SKM-1 (cell line): Measurements from ENCODE around the gene SP2.

Source experiments
- DNase-seq: peaks from one replicate; lab custom pipeline; 2025; ENCODE audit not compliant: unreplicated experiment; lab: John Stamatoyannopoulos, UW

Gene SP2

GRCh38 chr17:47895856-47896671 lies at the start of gene SP2:
Gene SP2, plus strand, starts transcription at chr17:47896236. Its CDS starts 51 bp downstream, at chr17:47896287.
- DNase-seq = peak; percentile 99

DNA sequence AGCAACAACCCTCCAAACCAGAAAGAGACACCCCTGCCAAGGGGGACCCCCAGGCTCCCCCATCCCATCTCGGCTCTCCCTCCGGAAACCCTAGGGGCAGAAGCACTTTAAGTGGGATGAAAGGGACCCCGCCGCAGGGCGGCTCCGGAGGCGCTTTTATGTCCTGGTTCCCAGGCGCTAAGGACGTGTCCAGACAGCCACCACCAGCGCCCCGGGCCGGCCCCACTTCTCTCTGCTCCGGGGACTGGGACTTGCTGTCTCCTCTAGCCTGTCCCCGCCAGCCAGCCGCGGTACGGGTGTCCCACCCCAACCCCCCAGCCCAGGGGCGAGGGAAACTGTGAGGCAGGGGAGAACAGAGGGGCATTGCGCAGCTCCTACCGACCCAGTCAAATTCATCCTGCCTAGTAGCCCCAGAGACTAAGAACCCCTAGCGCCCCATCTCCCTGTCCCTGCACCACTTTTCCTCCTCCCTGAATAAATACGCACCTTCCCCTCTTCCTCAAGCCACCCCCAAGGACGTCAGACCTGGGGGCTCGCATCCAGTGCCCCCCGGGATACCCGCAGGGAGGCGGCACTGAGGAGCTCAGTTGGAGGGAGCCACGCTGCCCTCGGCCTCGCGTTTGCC lies 49.2 kb upstream of the SP2 start:
- no peak for DNase-seq

DNA sequence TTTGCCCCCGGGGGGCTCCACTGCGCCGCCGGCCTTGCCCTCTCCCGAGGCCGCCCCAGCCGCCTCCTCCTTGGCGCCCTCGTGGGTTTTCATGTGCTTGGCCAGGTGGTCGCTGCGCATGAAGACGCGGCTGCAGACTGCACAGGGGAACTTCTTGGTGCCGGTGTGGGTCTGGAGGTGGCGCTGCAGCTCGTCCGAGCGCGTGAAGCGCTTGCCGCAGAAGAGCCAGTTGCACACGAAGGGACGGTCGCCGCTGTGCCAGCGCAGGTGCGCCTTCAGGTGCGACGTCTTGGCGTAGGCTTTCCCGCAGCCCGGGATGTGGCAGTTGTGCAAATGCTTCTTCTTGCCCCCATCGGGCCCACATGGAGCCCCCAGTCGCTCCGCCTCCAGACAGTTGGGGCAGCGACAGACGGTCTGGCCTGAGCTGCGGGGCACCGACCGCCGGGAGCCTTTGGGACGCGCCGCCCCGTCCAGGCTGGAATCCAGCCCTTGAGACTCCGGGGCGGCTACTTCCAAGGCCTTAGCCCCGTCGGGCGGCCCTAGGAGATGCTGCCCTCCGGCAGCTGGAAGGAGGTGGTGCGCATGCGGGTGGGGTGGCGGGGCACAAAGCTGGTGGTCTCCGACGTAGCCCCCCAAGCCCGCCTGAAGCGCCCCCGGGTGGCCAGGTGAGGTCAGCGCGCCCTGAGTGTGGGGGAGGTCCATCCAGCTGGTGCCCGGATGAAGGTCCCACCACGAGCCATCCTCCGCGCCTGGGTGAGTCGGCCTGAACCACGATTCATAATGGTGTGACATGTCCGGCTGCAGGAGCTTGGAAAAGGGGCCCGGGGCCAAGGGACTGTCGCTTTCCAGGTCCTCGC lies 48.5 kb upstream of the SP2 start:
- no peak for DNase-seq

GRCh38 chr17:47848198-47848513 lies 47.9 kb upstream of the SP2 start:
- DNase-seq = no peak

- no peak for DNase-seq
These were observed 45.7 kb upstream of the SP2 start for GRCh38 chr17:47850373-47850691.

DNA sequence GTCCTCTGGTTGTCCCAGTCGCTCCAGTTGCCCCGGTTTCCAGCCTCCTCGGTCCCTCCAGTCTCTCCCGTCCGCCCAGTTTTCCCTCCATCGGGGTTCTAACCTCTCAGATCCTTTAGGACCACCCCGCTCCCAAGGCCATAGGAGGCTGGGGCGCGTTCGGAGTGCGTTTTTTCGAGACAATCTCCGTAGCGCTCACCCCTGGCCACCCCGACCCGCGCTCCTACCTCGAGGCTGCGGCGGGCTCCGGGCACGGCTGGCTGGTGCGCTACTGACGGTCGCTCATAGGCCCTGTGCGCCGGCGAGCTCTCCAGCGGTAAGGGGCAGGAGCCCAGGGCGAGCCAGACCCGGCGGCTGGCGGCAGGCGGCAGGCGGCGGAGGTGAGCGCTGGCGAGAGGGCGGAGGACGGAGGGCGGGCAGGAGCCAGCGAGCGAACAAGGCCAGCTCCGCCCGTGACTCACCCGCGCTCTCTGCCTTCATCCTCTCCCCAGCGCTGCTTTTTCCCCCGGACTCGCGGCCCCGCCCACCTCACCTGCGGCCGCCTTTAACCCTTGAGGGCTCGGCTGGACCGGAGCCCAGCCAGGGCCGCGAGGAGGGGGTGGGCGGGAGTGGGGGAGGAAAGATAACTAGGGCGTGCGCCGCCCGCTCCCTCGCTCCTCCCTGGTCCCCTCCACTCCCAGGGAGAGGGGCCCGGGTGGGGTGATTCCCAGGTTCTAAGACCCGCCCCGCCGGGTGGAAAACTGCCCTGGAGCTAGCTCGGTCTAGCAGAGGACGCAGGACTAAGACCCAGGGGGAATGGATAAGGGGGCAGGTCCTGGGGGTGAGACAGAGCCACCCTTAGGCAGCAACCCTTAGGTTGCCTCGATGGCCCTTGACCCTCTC lies 45.1 kb upstream of the SP2 start, which contains the start of gene SP6:
Gene SP6 (minus strand): TSS at position 472 of the 882 bp plus-strand sequence. CDS start 2,734 bp downstream, outside the sequence.
- DNase-seq = no peak

GRCh38 chr17:47851764-47852112 lies 44.3 kb upstream of the SP2 start:
- DNase-seq = no peak

DNA sequence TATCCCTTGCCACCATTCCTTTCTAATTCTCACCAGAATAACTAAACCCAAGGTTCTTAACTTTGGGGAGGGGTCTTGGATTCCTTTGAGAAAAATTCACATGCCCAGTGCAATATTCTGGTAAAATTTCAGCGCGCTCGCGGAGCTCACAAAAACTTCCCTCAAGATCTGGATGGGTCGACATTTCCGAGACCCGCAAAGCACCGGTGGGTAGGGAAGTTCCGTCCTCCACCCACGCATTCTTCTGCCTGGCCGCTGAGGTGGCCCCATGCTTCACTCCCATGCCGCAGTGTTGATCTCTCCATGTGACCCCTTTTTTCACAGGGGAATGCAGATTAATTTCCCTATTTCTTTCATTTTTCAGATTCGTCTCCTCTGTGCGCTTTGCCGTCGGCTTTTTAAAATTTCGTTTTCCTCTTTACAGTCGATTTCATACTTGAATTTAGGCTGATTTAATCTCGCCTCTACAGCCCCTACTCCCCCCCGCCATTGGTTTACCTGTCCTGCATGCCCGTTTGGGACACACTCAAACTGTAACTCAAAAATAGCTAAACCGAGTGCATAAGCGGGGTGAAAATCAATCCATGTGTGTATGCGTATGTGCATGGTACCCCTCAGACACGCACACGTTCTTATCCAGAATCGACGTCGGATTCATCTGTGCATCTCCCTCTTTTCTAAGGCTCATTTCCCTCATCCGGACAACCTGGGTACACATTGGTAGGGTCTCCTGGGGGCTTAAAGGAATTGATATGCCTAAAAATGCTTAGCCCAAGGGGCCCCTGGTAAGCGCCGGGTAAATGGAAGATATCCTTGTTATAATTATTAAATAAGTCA lies 43.7 kb upstream of the SP2 start:
- DNase-seq = no peak

- DNase-seq = no peak
These were observed 42.4 kb upstream of the SP2 start for GRCh38 chr17:47853616-47854015.

- no peak for DNase-seq
These were observed 40.3 kb upstream of the SP2 start for GRCh38 chr17:47855737-47856136.

GRCh38 chr17:47856830-47857229 lies 39.2 kb upstream of the SP2 start:
- no peak for DNase-seq

- DNase-seq = no peak
These were observed 38.2 kb upstream of the SP2 start for GRCh38 chr17:47857551-47858455.

- no peak for DNase-seq
These were observed 35.6 kb upstream of the SP2 start for GRCh38 chr17:47860386-47860785.

DNA sequence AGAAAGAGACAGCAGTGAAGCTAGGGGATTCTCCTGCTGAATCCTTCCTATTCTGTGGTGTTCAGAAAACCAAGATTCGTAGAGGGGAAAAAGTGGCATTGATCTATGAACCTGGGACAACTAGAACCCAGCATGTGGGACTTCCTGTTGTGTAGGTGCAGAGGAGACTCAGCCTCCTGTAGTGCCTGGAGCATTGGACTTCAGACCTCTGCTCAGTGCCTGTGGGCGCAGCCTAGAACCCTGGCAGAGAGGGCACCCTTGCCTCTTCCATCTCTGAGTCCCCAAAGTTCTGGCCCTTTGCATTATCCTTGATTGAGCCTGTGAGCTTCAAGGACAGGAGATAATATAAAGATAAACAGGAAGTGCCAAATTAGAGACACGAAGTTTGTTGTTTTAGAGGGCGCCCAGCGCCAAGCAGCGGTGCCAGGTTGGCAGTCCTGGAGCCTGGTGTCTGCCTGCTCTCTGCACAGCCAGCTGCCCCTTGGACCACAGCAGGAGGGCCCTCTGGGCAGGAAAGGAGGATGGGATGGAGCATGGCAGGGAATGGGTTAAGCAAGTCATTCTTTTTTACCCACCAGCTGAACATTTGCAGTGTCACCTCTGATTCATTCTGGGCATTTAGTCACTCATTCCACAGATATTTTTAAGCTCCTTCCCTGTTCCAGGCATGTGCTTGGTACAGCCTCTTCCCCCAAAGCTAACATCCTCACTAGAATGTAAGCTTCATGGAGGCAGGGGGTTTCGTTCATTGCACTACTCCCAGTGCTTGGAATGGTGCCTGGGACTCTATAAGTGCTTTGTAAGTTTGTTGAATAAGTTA lies 33.2 kb upstream of the SP2 start:
- DNase-seq = no peak

DNA sequence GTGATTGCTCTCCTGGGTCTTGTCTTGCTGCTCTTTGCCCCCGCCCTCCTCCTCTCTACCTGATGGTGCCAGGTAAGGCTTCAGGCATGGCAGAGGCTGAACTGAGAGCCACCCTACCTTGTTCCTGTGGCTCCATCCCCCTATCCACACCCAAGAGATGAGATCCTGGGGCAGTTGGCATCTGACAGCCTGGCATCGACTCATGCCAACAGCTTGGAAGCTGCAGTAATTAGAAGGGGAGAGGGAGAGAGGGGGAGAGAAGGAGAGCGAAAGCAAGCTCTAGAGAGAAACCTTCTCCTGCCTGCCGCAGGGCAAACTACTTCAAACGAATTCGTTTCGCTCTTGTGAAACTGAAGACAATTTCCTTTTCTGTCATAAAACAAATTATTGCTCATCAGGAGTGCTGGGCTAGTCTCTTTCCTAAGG lies 31.2 kb upstream of the SP2 start:
- DNase-seq = no peak

- DNase-seq = no peak
These were observed 29.1 kb upstream of the SP2 start for GRCh38 chr17:47866941-47867340.

- no peak for DNase-seq
These were observed 28.1 kb upstream of the SP2 start for GRCh38 chr17:47867813-47868533.

DNA sequence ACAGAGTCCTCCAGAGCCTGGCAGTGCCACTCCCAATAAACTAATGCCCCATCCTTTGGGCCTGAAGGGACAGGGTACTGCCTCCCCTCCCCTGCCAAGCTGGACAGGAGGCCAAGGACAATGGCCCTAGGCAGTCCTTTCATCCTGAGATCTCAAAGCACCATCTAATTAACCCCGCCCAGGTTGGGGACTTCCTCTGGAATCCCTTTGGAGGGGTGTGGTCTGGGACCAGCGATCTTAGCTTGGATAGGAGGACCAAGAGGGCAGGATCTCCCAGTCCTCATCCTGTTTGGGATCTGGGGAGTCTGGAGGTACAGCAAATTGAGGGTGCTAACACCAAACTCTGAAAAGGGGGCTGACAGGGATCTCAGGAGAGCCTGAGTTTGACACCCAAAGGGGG lies 26.9 kb upstream of the SP2 start:
- DNase-seq = no peak
